ENCODE measurements around the gene PRKAG2.

GRCh38 chr7:151624246-151624928 is 252.5 kb downstream of the PRKAG2 start:
- TF ChIP-seq EZH2phosphoT487 (IDR thresholded peaks at IDR 0.05; ENCODE audit: borderline replicate concordance, low read length), result no peak
- no peak for TF ChIP-seq CTCF (IDR thresholded peaks at IDR 0.05; ENCODE audit: low read depth, low read length, poor library complexity, severe bottlenecking)

All from DOHH2 (cell line).